Measurements from ENCODE around the gene GAN. TPM values are rescaled to one million over a fixed set of nuclear protein-coding genes. Genes with fewer than 3 reads are reported as not detected.
A peak's percentile ranks its signal among the peaks of the same experiment; 100 is the strongest.

GAN gene
- total and polyA plus RNA-seq, 10 of the 15 experiments (the other 5 are each of a cell fraction or from before 2014, with no cell fraction given) = 0.42 to 8.4 (median 2.5) TPM

- TF ChIP-seq GABPA (IDR thresholded peaks at IDR 0.05; ENCODE audit: low read depth) (no peak), CTCF (IDR thresholded peaks at IDR 0.05 in 2 of 3, conservative IDR thresholded peaks at IDR 0.05 in 1 of 3; ENCODE audit: control insufficient read depth in 2 of 3, extremely low read depth in 1 of 3, insufficient read depth in 1 of 3, low read depth in 3 of 3, low read length in 3 of 3) (no peak), JUNB (IDR thresholded peaks at IDR 0.05) (no peak), CHD1 (IDR thresholded peaks at IDR 0.05; ENCODE audit: low read depth, low read length) (no peak), EED (IDR thresholded peaks at IDR 0.05; ENCODE audit: low read depth) (peak; percentile 54), SUPT20H (IDR thresholded peaks at IDR 0.05; ENCODE audit: borderline replicate concordance, control insufficient read depth, low read depth, low read length) (no peak), CREM (IDR thresholded peaks at IDR 0.05; ENCODE audit: low read depth) (peak; percentile 99), IRF5 (IDR thresholded peaks at IDR 0.05; ENCODE audit: borderline replicate concordance) (peak; percentile 77), STAT1 (conservative IDR thresholded peaks at IDR 0.05) (no peak), FOXK2 (IDR thresholded peaks at IDR 0.05) (peak; percentile 11; the same call in 1 of the 2 replicates), HCFC1 (IDR thresholded peaks at IDR 0.05; ENCODE audit: low read length) (peak; percentile 66), POLR2A (IDR thresholded peaks at IDR 0.05; ENCODE audit: low read depth, low read length) (peak; percentile 88), SIN3A (IDR thresholded peaks at IDR 0.05; ENCODE audit: low read depth, low read length) (peak; percentile 51), RUNX3 (IDR thresholded peaks at IDR 0.05; ENCODE audit: low read length) (peak; percentile 86), LARP7 (IDR thresholded peaks at IDR 0.05) (peak; percentile 79; the same call in 1 of the 2 replicates), CBX3 (IDR thresholded peaks at IDR 0.05; ENCODE audit: borderline replicate concordance, low read depth) (no peak), NFIC (IDR thresholded peaks at IDR 0.05; ENCODE audit: low read depth, low read length) (no peak), YBX1 (IDR thresholded peaks at IDR 0.05) (no peak), SMAD5 (IDR thresholded peaks at IDR 0.05; ENCODE audit: low read depth) (peak; percentile 89), NKRF (conservative IDR thresholded peaks at IDR 0.05) (0 out of 2 replicates have a peak, but pooled peaks have one; percentile 66), NR2C1 (IDR thresholded peaks at IDR 0.05) (0 out of 2 replicates have a peak, but pooled peaks have one; percentile 28)
- TF ChIP-seq, protein P1, sequence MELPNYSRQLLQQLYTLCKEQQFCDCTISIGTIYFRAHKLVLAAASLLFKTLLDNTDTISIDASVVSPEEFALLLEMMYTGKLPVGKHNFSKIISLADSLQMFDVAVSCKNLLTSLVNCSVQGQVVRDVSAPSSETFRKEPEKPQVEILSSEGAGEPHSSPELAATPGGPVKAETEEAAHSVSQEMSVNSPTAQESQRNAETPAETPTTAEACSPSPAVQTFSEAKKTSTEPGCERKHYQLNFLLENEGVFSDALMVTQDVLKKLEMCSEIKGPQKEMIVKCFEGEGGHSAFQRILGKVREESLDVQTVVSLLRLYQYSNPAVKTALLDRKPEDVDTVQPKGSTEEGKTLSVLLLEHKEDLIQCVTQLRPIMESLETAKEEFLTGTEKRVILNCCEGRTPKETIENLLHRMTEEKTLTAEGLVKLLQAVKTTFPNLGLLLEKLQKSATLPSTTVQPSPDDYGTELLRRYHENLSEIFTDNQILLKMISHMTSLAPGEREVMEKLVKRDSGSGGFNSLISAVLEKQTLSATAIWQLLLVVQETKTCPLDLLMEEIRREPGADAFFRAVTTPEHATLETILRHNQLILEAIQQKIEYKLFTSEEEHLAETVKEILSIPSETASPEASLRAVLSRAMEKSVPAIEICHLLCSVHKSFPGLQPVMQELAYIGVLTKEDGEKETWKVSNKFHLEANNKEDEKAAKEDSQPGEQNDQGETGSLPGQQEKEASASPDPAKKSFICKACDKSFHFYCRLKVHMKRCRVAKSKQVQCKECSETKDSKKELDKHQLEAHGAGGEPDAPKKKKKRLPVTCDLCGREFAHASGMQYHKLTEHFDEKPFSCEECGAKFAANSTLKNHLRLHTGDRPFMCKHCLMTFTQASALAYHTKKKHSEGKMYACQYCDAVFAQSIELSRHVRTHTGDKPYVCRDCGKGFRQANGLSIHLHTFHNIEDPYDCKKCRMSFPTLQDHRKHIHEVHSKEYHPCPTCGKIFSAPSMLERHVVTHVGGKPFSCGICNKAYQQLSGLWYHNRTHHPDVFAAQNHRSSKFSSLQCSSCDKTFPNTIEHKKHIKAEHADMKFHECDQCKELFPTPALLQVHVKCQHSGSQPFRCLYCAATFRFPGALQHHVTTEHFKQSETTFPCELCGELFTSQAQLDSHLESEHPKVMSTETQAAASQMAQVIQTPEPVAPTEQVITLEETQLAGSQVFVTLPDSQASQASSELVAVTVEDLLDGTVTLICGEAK (IDR thresholded peaks at IDR 0.05; ENCODE audit: borderline replicate concordance) = peak; percentile 60; the same call in 1 of the 2 replicates
These were observed at the start of gene GAN (continued) for GRCh38 chr16:81314603-81315270.
